ENCODE results near the gene NTF3.

The NTF3 gene

DNA sequence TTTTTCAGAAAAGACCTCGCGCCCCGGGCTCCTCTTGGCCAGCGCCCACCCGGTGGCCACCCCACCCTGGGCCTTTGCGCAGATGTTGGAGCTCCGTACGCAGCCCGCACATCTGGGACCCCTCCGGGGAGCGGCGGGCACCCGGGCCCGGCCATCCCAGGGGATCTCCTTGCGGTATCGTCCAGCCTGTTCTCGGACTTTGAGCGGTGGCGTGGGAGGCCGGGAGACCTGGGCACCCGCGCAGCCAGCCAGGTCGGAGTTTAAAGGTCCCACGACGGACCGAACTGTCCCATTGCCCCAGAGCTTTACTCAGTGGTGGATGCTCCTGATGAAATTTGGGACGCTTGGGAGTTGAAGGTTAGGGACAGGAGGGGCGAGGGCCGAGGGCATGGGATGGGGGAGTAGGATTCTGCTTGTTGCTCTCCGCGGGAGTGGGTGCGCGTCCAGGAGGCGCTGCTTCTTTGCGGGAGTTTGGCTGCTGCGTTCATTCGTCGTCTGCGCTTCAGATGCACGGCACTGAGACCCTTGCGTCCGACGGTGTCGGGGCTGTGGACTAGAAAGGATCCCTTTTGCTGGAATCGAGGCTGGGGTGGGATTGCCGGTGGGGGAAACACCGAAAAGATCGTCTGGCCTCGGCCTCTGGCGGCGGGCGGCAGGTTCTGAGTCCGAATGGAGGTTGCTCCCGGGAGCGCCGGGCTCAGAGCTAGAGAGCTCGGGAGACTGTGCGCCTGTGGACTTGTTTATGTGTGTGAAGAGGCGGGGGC, 1.4 kb downstream of the NTF3 start:
- no peak for DNase-seq (ENCODE audit: low read depth)
- TF ChIP-seq CTCF (conservative IDR thresholded peaks at IDR 0.05; ENCODE audit: low read depth, low read length): no peak
- H3K4me3 ChIP-seq (ENCODE audit: low read depth, low read length): no peak overlapping the region

- DNase-seq (ENCODE audit: low read depth): no peak
- no peak overlapping the region for H3K4me3 ChIP-seq (ENCODE audit: low read depth, low read length)
- TF ChIP-seq CTCF (conservative IDR thresholded peaks at IDR 0.05; ENCODE audit: low read depth, low read length): no peak
Observed at GRCh38 chr12:5433845-5434646, 2.1 kb downstream of the NTF3 start.

DNA sequence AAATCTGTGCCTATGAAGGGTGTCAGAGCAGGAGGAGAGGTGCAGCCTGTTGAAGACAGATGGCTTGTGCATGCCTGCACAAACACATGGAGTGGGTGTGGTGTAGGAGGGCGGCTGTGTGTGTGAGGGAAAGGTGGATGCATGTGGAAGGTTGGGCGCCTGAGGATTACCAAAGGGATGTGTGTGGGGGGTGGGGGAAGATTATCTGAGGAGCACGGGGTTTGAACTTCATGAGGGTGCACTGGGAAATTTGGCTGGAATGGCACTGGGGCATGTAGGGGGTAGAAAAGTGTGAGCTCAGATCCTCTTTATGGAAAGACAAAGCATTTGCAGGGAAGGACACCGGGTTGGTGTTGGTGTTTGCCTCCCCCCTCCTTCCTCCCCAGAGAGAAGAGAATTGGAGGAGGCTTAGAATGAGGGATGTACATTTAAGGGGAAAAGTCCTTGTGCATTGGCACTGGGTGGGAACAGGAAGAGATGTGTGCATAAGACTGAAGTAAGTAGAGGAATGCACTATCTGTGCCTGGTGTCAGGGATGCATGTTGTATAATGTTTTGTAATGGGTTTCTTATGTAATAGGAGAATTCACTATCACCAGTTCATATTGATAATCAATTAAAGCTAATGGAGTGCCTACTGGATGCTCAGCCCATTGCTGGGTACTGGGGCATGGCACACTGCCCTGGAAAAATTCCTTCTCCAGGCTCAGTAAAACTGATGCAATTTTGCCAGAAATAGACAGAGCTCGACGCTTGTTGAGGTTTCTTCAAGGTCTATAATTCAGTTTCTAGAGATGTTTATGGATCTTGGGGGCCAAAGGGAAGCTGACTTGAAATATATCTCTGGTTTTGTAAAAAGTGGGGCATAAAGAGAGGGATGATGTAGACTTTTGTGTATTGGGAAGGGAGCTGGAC, 3.0 kb downstream of the NTF3 start:
- TF ChIP-seq CTCF (conservative IDR thresholded peaks at IDR 0.05; ENCODE audit: low read depth, low read length): no peak
- DNase-seq (ENCODE audit: low read depth): no peak
- no peak overlapping the region for H3K4me3 ChIP-seq (ENCODE audit: low read depth, low read length)

- no peak for DNase-seq (ENCODE audit: low read depth)
Observed at GRCh38 chr12:5437182-5437583, 5.3 kb downstream of the NTF3 start.

DNA sequence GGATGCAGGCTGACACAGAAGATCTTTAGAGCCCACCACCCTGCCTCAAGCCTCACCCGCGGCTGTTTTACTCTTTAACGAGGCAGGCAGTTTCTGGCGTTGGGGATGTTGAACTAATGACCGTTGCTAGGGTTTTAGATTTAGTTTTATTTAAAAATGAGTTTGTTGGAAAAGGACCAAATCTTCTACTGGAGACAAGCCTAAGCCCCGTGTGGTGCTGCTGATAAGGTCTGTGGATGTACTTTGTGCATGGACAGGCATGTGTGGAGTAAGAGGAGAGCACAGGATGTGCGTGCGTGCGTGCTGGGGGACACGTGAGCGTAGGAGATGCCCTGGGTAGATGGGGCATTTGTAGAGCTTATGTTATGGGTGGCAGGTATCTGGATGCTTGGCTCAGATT, 5.7 kb downstream of the NTF3 start:
- H3K4me3 ChIP-seq (ENCODE audit: low read depth, low read length): no peak overlapping the region
- no peak for TF ChIP-seq CTCF (conservative IDR thresholded peaks at IDR 0.05; ENCODE audit: low read depth, low read length)
- DNase-seq (ENCODE audit: low read depth): no peak

More at GRCh38 chr12:5437182-5437583, 5.3 kb downstream of the NTF3 start:
- TF ChIP-seq CTCF (conservative IDR thresholded peaks at IDR 0.05; ENCODE audit: low read depth, low read length): no peak
- no peak overlapping the region for H3K4me3 ChIP-seq (ENCODE audit: low read depth, low read length)

- no peak for TF ChIP-seq CTCF (conservative IDR thresholded peaks at IDR 0.05; ENCODE audit: low read depth, low read length)
- no peak for DNase-seq (ENCODE audit: low read depth)
- H3K4me3 ChIP-seq (ENCODE audit: low read depth, low read length): no peak overlapping the region
Observed at GRCh38 chr12:5438671-5439200, 6.8 kb downstream of the NTF3 start.
